WTC11 (cell line): ENCODE results near the gene SAMD9.

Source experiments
- ATF2 ChIP-seq: sonication (generic); formaldehyde crosslinking; IDR thresholded peaks from 2 replicates; pipeline ENCODE4 v1.8.1; 2022; ENCODE audit warnings: low read depth, missing genetic modification reagents, borderline replicate concordance
- CREB1 ChIP-seq: sonication (generic); formaldehyde crosslinking; IDR thresholded peaks from 2 replicates; pipeline ENCODE4 v1.8.0; 2023; ENCODE audit warnings: mild to moderate bottlenecking, missing genetic modification reagents
- IRF1 ChIP-seq: sonication (generic); formaldehyde crosslinking; IDR thresholded peaks from 2 replicates; pipeline ENCODE4 v1.8.0; 2023; ENCODE audit warnings: missing genetic modification reagents
- ZBTB43 ChIP-seq: sonication (generic); formaldehyde crosslinking; IDR thresholded peaks from 2 replicates; pipeline ENCODE4 v1.8.1; 2023; ENCODE audit warnings: mild to moderate bottlenecking, missing genetic modification reagents
- ZNF121 ChIP-seq: sonication (generic); formaldehyde crosslinking; IDR thresholded peaks from 2 replicates; pipeline ENCODE4 v1.8.0; 2023; ENCODE audit warnings: missing genetic modification reagents

- TF ChIP-seq ATF2 (no peak), ZBTB43 (CRISPR knock-in tag) (no peak), ZNF121 (CRISPR knock-in tag) (no peak), CREB1 (CRISPR knock-in tag) (no peak), IRF1 (CRISPR knock-in tag) (no peak)
These were observed 20.4 kb downstream of the SAMD9 start for GRCh38 chr7:93097388-93097787.
